GM21526 (cell line): ENCODE measurements around the gene RABEP1.
"Not testable (repeated sequence)": the region's sequence is repeated elsewhere in the genome, so short reads cannot be mapped to it uniquely, and the experiment has no call there.

Experiments used
- ATAC-seq: cut with Tn5 transposase; IDR thresholded peaks from one replicate; pipeline ENCODE4 v1.9.1; 2021; ENCODE audit warnings: moderate library complexity; ENCODE audit not compliant: unreplicated experiment, low FRiP score

RABEP1 gene, protein sequence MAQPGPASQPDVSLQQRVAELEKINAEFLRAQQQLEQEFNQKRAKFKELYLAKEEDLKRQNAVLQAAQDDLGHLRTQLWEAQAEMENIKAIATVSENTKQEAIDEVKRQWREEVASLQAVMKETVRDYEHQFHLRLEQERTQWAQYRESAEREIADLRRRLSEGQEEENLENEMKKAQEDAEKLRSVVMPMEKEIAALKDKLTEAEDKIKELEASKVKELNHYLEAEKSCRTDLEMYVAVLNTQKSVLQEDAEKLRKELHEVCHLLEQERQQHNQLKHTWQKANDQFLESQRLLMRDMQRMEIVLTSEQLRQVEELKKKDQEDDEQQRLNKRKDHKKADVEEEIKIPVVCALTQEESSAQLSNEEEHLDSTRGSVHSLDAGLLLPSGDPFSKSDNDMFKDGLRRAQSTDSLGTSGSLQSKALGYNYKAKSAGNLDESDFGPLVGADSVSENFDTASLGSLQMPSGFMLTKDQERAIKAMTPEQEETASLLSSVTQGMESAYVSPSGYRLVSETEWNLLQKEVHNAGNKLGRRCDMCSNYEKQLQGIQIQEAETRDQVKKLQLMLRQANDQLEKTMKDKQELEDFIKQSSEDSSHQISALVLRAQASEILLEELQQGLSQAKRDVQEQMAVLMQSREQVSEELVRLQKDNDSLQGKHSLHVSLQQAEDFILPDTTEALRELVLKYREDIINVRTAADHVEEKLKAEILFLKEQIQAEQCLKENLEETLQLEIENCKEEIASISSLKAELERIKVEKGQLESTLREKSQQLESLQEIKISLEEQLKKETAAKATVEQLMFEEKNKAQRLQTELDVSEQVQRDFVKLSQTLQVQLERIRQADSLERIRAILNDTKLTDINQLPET

DNA sequence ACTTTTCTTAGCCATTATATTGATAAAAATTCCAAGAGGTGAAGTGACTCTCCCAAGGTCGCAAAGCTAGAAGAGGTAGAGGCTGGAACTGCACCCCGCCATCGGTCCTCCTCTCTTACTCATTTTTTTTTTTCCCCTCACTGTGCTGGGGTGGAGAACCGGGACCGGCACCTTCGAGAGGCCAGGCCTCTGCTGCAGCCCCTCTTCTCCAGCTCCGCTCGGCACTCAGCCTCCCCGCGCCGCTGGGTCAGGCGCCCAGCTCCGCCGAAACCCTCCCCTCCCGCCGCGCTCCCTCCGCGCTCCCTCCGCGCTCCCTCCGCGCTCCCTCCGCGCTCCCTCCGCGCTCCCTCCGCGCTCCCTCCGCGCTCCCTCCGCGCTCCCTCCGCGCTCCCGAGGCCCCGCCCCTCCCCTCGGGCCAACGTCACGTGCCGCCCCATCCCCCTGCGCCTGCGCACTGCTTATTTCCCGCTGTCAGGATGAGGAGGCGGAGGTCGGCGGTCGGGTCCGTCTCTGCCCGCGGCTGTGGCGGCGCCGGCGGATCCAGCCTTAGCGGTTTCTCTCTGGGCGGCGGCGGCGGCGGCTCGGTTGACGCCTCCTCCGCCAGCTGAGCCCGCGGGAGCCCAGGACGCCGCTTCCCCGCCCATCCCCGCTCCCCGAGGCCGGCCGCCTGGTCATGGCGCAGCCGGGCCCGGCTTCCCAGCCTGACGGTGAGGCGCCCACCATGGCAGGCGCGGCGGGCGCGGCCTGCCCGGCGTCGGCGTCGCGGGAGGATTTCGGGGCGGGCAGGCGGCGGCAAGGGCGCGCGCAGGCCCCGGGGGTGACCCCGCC, at the start of gene RABEP1:
Gene RABEP1 (plus strand): TSS at position 471 of the 828 bp plus-strand sequence. CDS start 203 bp downstream, at position 674.
- peak; percentile 50 for ATAC-seq

GRCh38 chr17:5233492-5233891, 48.6 kb upstream of the RABEP1 start:
- ATAC-seq: not testable (repeated sequence)

DNA sequence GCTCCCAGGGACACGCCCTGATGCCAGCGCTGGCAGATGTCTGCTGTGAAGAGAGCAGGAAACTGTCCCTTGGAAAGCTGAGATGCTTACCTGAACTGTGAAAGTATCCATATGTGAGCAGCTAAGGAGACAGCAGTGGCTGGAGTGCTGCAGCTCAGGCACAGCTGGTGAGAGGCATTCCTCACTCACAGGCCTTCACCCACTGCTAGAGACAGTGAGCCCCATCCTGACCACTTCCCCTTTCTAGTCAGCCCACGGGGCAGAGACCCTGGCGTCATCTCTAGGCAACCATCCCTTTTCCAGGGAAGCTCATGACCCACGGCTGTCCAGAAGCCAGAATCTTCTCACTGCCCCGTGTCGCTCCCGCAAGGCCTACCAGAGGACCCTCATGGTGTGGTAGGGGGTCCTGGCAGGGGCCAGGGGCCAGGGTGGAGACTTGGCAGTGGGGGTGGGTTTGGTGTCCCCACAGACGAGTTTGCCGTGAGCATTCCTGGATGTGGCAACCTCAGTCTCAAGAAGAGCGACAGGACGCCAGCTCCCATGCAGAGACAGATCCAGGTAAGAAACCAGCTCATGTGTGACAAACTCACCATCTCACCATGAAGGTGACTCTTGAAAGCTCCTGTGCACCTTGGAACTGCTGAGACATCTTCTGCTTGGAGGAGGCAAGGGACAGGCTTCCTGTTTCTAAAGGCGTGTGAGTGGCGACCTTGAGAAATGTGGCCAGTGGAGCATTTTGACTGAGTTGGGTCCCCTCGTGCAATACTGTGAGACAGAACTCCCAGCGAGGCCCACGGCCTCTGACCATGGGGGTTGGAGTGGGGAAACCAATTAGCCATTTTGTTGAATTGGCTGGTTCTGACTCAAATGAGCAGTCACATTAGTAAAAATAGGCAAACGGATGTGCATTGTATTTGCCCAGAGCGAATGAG, 47.2 kb upstream of the RABEP1 start, which contains the start of gene SCIMP:
Gene SCIMP (minus strand): TSS at position 216 of the 932 bp plus-strand sequence. CDS start 105 bp downstream, at position 111.
- peak; percentile 37 for ATAC-seq

- ATAC-seq: no peak
Observed at GRCh38 chr17:5236938-5237540, 45.0 kb upstream of the RABEP1 start.

DNA sequence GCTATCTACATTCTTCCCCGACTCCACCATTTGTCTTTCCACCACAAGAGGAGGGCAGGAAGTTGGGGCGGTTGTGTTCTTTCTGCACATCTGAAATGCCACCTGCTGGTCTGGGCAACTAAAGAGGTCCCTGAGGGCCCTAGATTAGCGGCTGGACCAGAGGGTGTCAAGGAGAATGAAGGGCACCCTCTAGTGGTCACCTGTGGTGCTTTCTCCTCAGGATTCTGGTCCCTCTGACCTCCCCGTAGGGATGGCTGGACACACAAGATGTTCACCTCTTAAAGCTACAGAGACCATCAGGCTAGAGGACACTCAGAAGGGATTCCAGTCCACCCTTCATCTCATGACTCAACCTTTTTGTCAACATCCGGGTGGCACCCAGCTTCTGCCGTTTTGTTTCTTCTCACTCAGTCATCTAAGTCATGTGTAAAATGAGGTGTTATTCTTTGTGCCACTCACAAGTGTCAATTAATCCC, 44.5 kb upstream of the RABEP1 start:
- no peak for ATAC-seq

GRCh38 chr17:5238333-5238732, 43.8 kb upstream of the RABEP1 start:
- no peak for ATAC-seq

- not testable (repeated sequence) for ATAC-seq
Observed at GRCh38 chr17:5239769-5240168, 42.3 kb upstream of the RABEP1 start.

- no peak for ATAC-seq
Observed at GRCh38 chr17:5241861-5242671, 40.0 kb upstream of the RABEP1 start.

- no peak for ATAC-seq
Observed at GRCh38 chr17:5247621-5248020, 34.5 kb upstream of the RABEP1 start.

DNA sequence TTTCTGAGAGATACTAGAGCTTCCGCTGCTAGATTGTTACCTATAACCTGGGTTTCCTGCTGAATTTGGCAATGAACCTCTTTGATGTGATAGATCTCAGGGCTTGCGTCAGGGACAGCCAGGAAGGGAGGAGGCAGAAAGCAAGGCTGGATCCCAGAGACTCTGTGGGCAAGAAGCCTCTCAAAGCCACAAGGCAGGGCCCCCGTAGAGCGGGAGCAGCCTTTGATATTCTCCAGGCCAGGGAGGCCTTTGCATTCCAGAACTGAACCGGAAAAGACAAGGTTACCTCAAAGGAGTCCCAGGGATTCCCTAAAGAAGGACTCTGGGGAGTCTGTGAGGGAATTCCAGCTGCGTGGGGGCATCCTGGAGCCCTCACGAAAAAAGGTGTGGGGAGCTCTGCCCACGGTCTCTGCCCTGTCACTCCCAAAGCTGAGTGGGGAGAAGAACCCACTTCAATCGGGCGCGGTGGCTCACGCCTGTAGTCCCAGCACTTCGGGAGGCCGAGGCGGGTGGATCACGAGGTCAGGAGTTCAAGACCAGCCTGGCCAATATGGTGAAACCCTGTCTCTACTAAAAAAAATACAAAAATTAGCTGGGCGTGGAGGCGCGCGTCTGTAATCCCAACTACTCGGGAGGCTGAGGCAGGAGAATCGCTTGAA, 33.1 kb upstream of the RABEP1 start:
- ATAC-seq: no peak

DNA sequence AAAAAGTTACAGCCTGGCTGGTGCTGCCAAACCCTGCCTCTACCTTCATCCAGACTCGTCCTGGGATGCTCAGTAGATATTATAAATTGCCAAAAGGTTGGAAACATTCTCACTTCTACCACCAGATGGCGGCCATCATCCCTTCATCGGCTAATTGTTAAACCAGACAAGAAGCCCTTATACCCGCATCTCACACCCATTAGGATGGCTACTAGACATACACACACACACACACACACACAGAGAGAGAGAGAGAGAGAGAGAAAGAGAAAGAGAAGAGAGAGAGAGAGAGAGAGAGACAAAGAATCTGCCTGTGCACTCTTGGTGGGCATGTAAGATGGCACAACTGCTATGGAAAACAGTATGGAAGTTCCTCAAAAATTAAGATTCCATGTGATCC, 32.5 kb upstream of the RABEP1 start:
- no peak for ATAC-seq

GRCh38 chr17:5254414-5254813, 27.7 kb upstream of the RABEP1 start:
- no peak for ATAC-seq

GRCh38 chr17:5254903-5255521, 27.1 kb upstream of the RABEP1 start:
- ATAC-seq: no peak

DNA sequence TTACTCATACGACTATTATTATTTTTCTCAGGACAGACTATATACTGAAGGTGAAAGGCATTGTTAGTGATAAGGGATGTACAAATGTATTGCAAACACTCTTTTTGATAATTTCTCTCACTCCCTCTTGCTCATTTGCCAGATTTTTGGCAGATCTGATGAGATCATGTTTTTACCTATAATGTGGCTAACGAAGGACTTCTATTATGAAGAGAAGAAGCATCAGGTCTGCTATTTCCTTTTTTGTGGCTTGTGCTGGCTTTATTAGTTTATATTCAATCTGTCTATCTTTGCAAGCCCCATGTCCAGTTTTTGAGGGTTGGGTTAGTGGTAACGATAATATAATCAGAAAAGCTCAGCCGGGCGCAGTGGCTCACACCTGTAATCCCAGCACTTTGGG, 25.0 kb upstream of the RABEP1 start:
- no peak for ATAC-seq

GRCh38 chr17:5260542-5260941, 21.5 kb upstream of the RABEP1 start:
- no peak for ATAC-seq

- ATAC-seq: no peak
Observed at GRCh38 chr17:5262416-5262991, 19.6 kb upstream of the RABEP1 start.

DNA sequence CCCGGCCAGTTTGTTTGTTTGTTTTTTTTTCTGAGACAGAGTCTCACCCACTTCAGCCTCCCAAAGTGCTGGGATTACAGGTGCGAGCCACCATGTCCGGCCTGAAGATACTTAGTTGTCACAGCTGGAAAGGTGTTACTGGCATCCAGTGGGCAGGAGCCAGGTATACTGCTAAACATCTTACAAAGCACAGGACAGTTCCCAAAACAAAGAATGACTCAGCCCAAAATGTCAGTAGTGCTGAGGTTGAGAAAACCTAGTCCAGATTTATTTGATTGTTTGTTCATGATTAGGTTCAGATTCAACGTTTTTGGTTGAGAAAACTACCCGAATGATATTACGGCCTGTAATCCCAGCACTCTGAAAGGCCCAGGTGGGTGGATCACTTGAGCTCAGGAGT, 18.6 kb upstream of the RABEP1 start:
- ATAC-seq: no peak
